ENCODE data around the gene FOXS1.

DNA sequence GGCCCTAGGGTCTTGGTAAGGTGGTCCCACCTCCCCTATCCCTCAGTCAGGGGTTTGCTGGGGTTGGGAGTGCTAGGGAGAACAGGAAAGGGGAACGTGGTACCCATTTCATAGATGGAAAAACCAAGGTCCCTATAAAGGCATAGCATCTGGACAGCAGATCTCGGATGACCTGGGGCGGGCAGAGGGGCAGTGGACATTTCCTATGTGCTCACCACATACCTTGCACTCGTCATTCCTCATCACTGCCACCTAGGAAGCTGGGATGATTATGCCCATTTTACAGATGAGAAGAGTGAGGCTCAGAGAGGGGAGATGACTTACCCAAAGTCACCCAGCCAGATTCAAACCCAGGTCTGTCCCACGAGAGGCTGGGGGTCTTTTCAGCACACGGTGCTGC, 14.2 kb downstream of the FOXS1 start:
- TF ChIP-seq, protein P1, sequence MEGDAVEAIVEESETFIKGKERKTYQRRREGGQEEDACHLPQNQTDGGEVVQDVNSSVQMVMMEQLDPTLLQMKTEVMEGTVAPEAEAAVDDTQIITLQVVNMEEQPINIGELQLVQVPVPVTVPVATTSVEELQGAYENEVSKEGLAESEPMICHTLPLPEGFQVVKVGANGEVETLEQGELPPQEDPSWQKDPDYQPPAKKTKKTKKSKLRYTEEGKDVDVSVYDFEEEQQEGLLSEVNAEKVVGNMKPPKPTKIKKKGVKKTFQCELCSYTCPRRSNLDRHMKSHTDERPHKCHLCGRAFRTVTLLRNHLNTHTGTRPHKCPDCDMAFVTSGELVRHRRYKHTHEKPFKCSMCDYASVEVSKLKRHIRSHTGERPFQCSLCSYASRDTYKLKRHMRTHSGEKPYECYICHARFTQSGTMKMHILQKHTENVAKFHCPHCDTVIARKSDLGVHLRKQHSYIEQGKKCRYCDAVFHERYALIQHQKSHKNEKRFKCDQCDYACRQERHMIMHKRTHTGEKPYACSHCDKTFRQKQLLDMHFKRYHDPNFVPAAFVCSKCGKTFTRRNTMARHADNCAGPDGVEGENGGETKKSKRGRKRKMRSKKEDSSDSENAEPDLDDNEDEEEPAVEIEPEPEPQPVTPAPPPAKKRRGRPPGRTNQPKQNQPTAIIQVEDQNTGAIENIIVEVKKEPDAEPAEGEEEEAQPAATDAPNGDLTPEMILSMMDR (IDR thresholded peaks at IDR 0.05; ENCODE audit: low read depth, low read length, poor library complexity, severe bottlenecking): no peak
- TF ChIP-seq EZH2phosphoT487 (IDR thresholded peaks at IDR 0.05; ENCODE audit: borderline replicate concordance, low read length): no peak
